ENCODE data around the gene ANK2.

GRCh38 chr4:113040793-113041192 is 8.7 kb upstream of the ANK2 start:
- no peak for TF ChIP-seq CTCF (IDR thresholded peaks at IDR 0.05; ENCODE audit: insufficient read depth, low read length, poor library complexity, severe bottlenecking)
- TF ChIP-seq EZH2phosphoT487 (conservative IDR thresholded peaks at IDR 0.05; ENCODE audit: low read length), result no peak

Measured in SU-DHL-6 (cell line).